ENCODE measurements around the gene HOXD10. TPM values are rescaled to one million over a fixed set of nuclear protein-coding genes. Genes with fewer than 3 reads are reported as not detected.

HOXD10 gene
- total RNA-seq, 1 donor from 2014 or later = not detected

- Histone ChIP-seq H3K4me2 (no peak overlapping the region), H2AFZ (replicated peaks) (no peak overlapping the region), H4K20me1 (ENCODE audit: low read depth) (peaks cover 99% of the 10 kb centered on the region), H3K4me3 (no peak overlapping the region), H3K27me3 (peaks cover 100% of the 10 kb centered on the region), H3K9ac (no peak overlapping the region), H3F3A (ENCODE audit: low read depth) (no peaks in the 10 kb centered on the region), H3K9me3 (ENCODE audit: low read depth) (no peaks in the 10 kb centered on the region), H3K79me2 (ENCODE audit: low read depth) (no peaks in the 10 kb centered on the region), H3K36me3 (no peaks in the 10 kb centered on the region), H3K27ac (no peak overlapping the region), H3K4me1 (no peaks in the 10 kb centered on the region)
- peaks cover 2% of the 10 kb centered on the region for H3K4me1 Mint-ChIP-seq
- H3K4me3 Mint-ChIP-seq = no peak overlapping the region
- no peak overlapping the region for H3K27ac Mint-ChIP-seq
- DNase-seq (ENCODE audit: low spot score) = peak; percentile 43
- H3K9me3 Mint-ChIP-seq = peaks cover 14% of the 10 kb centered on the region
- H3K36me3 Mint-ChIP-seq = no peaks in the 10 kb centered on the region
- TF ChIP-seq CTCF (IDR thresholded peaks at IDR 0.05) (no peak), EZH2phosphoT487 (IDR thresholded peaks at IDR 0.05) (peak; percentile 66), EZH2 (IDR thresholded peaks at IDR 0.05) (peak; percentile 72)
- H3K27me3 Mint-ChIP-seq (ENCODE audit: insufficient read depth, low read depth) = peaks cover 94% of the 10 kb centered on the region
These were observed 46.5 kb downstream of the HOXD10 start for GRCh38 chr2:176162911-176163671.

- H3K4me1 ChIP-seq = no peaks in the 10 kb centered on the region
- Mint-ChIP-seq H3K4me3 (no peak overlapping the region), H3K36me3 (no peaks in the 10 kb centered on the region), H3K27me3 (ENCODE audit: insufficient read depth, low read depth) (peaks cover 93% of the 10 kb centered on the region), H3K4me1 (no peaks in the 10 kb centered on the region), H3K27ac (no peak overlapping the region), H3K9me3 (peaks cover 14% of the 10 kb centered on the region)
- no peak overlapping the region for H3K27ac ChIP-seq
- peaks cover 100% of the 10 kb centered on the region for H3K27me3 ChIP-seq
- peaks cover 93% of the 10 kb centered on the region for H4K20me1 ChIP-seq (ENCODE audit: low read depth)
- DNase-seq (ENCODE audit: low spot score) = no peak
- H3K4me2 ChIP-seq = no peak overlapping the region
- no peaks in the 10 kb centered on the region for H3K9me3 ChIP-seq (ENCODE audit: low read depth)
- no peaks in the 10 kb centered on the region for H3F3A ChIP-seq (ENCODE audit: low read depth)
- H3K4me3 ChIP-seq = no peak overlapping the region
- no peaks in the 10 kb centered on the region for H3K79me2 ChIP-seq (ENCODE audit: low read depth)
- no peak overlapping the region for H3K9ac ChIP-seq
- H2AFZ ChIP-seq (replicated peaks) = no peak overlapping the region
- TF ChIP-seq CTCF (IDR thresholded peaks at IDR 0.05) (no peak), EZH2phosphoT487 (IDR thresholded peaks at IDR 0.05) (no peak), EZH2 (IDR thresholded peaks at IDR 0.05) (no peak)
- no peaks in the 10 kb centered on the region for H3K36me3 ChIP-seq
These were observed 47.1 kb downstream of the HOXD10 start for GRCh38 chr2:176163672-176164056.

GRCh38 chr2:176164201-176164600, 47.6 kb downstream of the HOXD10 start:
- Histone ChIP-seq H3K79me2 (ENCODE audit: low read depth) (no peaks in the 10 kb centered on the region), H3K36me3 (no peaks in the 10 kb centered on the region), H3K9me3 (ENCODE audit: low read depth) (no peaks in the 10 kb centered on the region), H3K27me3 (peaks cover 100% of the 10 kb centered on the region), H3K4me2 (no peak overlapping the region), H3F3A (ENCODE audit: low read depth) (no peaks in the 10 kb centered on the region), H3K4me3 (no peak overlapping the region), H3K27ac (no peak overlapping the region), H3K4me1 (no peaks in the 10 kb centered on the region), H4K20me1 (ENCODE audit: low read depth) (peaks cover 91% of the 10 kb centered on the region), H3K9ac (no peak overlapping the region), H2AFZ (replicated peaks) (no peak overlapping the region)
- no peak overlapping the region for H3K27ac Mint-ChIP-seq
- no peaks in the 10 kb centered on the region for H3K4me1 Mint-ChIP-seq
- H3K27me3 Mint-ChIP-seq (ENCODE audit: insufficient read depth, low read depth) = peaks cover 90% of the 10 kb centered on the region
- TF ChIP-seq CTCF (IDR thresholded peaks at IDR 0.05) (no peak), EZH2phosphoT487 (IDR thresholded peaks at IDR 0.05) (no peak), EZH2 (IDR thresholded peaks at IDR 0.05) (no peak)
- no peak for DNase-seq (ENCODE audit: low spot score)
- no peak overlapping the region for H3K4me3 Mint-ChIP-seq
- H3K9me3 Mint-ChIP-seq = peaks cover 14% of the 10 kb centered on the region
- H3K36me3 Mint-ChIP-seq = no peaks in the 10 kb centered on the region
